Prostate gland (tissue), 2 donors: Measurements from ENCODE around the gene IGFLR1.

Experiments
- POLR2A ChIP-seq: fragments of 450-650 bp; IDR thresholded peaks from one replicate; pipeline ENCODE4 v1.6.1; 2016; ENCODE audit warnings: antibody characterized with exemption, mild to moderate bottlenecking
- TF ChIP-seq, protein P1 (sequence below), 4 experiments: fragments of 200-600 bp in 2 of 4; fragments of 450-650 bp in 2 of 4; sonication (generic) in 2 of 4; IDR thresholded peaks; 1 replicate in 3 of 4; 2 replicates in 1 of 4; pipeline ENCODE4 v1.5.1; 2016 to 2019; ENCODE audit warnings: antibody characterized with exemption in 4 of 4, mild to moderate bottlenecking in 2 of 4, moderate library complexity in 2 of 4

DNA sequence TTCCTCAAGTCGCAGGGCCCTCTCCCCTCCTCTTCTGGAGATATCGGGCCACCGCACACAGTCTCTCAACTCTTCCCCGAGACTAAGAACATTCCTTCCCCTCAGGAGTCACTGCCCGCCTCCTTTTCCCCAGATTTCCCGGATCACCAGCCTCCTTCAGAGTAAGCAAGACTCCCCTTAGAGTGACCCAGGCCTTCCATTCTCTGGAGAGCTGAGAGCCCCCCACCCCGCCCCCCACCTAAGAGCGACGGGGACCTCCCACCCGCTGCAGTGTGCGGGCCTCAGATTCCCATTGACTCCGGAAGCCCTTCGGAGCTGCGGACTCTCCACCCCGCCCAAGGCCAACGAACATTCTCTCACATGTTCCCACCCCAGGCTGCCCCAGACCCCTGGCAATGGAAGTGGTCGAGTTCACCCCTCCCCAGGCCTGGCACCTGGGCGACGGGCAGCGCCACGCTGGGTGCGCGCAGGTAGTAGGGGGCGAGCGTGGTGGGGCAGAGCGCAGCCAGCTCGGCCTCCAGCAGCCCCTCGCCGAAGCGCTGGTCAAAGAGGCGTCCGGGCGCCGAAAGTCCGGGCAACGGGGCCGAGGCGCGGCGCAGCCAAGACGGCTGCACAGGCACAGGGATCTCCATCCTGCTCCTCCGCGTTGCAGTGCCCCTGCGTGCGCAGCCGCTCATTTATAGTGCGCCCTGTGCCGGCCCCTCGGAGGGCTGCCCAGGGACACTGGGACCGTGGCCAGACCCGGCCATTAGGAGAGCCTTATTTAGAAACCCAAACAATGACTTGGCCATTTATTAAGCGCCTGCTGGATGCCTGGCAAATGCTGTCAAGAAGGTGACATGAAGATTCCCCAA lies 14.4 kb upstream of the IGFLR1 start, which contains the start of gene HSPB6:
- TF ChIP-seq, protein P1, sequence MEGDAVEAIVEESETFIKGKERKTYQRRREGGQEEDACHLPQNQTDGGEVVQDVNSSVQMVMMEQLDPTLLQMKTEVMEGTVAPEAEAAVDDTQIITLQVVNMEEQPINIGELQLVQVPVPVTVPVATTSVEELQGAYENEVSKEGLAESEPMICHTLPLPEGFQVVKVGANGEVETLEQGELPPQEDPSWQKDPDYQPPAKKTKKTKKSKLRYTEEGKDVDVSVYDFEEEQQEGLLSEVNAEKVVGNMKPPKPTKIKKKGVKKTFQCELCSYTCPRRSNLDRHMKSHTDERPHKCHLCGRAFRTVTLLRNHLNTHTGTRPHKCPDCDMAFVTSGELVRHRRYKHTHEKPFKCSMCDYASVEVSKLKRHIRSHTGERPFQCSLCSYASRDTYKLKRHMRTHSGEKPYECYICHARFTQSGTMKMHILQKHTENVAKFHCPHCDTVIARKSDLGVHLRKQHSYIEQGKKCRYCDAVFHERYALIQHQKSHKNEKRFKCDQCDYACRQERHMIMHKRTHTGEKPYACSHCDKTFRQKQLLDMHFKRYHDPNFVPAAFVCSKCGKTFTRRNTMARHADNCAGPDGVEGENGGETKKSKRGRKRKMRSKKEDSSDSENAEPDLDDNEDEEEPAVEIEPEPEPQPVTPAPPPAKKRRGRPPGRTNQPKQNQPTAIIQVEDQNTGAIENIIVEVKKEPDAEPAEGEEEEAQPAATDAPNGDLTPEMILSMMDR (IDR thresholded peaks at IDR 0.05) = no peak
- no peak for TF ChIP-seq POLR2A
